Coronary artery (tissue), 2 donors: ENCODE measurements around the gene TMEM115.

Experiments used
- DNase-seq: peaks from one replicate; pipeline ENCODE4 v3.0.0-alpha.2; 2017; ENCODE audit warnings: low spot score
- H3K27ac ChIP-seq, 2 donors: fragments of 200-600 bp; sonication (generic); one replicate each; pipeline ENCODE4 v1.5.1; 2016 to 2019
- H3K4me3 ChIP-seq: fragments of 200-600 bp; sonication (generic); 2 replicates; pipeline ENCODE4 v1.5.1; 2016; ENCODE audit warnings: mild to moderate bottlenecking, moderate library complexity
- CTCF ChIP-seq: fragments of 200-600 bp; sonication (generic); IDR thresholded peaks from one replicate; pipeline ENCODE4 v1.5.1; 2019; ENCODE audit warnings: antibody characterized with exemption

The TMEM115 gene

DNA sequence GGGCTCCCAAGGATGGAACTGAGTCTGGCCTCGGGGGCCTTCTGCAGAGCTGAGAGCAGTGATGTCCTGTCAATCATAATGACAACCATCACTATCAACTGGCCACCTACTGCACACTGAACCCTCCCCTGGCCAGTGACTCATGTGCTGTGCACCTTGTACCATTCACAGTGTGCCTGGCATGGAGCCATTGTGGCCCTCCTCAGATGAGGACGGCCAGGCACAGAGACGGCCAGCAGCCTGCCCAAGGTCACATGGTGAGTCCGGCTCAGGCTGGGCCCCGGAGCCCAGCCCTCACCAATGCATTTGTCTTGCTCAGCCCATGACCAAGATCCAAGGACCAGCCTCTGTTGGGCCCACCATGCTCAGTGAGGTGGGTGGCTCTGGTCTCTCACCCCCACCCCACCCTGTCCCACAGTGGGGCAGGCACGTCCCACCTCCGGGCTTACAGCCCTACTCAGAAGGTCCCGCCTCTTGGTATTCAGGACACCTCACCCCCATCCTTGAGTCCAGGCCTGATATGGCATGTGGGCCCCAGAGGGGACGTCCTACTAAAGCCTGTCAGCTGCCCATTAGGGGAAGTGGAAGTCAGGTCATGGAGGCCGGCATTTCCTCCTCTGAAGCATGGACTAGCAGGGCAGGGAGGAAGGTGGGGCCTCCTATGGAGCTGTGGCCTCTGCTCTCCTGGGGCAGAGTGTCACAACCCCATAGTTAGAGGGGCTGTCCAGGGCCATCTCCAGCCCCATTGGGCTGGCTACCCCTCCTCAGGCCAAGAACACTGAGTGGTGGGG, 35.9 kb upstream of the TMEM115 start:
- H3K27ac ChIP-seq, result no peak overlapping the region
- no peak overlapping the region for H3K4me3 ChIP-seq
- TF ChIP-seq CTCF, result no peak
- DNase-seq, result no peak

DNA sequence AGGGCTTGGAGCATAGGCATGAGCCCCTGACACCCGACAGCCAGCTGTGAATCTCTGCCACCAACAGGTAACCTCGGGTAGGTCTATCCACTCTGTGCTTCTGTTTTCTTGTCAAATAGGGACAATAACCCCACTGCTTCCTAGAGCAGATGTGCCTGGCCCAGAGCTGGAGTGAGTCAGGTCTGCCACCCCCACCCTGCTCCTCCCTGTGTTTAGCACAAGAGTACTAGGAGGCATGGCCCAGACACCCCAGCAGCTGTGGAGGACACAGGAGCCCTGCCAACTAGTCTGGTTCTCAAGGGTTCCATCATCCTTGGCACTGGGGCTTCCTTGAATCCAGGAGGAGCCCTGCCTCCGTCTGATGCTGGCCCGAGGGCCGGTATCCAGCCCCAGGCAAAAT, 33.7 kb upstream of the TMEM115 start:
- DNase-seq, result no peak
- no peak overlapping the region for H3K27ac ChIP-seq
- H3K4me3 ChIP-seq, result no peak overlapping the region
- TF ChIP-seq CTCF, result no peak

DNA sequence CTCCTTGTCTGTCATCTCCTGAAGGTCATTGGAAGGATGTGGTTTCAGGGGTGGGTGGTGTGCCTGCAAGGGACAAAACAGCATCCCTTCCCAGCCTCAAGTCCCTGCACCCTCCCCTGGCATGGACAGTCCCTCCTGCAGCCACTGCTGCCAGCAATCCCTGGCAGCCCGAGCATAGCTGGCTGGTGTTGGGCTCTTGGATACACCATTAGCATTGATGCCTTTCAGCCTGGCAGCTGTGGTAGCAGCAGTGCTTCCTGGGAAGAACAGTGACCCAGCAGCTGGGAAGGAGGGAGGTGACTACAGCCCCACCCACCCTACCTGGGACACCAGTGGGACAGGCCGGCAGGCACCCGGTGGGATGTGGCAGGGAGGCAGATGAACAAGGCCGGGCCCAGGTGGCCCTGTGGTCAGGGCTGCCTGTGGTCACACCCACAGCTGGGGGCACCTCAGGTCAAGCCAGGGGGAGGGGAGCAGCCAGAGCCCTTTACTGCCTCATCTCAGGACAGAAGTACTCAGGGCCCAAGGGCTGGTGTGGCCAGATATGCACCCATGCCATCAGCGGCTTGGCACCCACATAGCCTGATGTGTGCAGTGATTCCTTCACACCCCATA, 32.9 kb upstream of the TMEM115 start:
- no peak for DNase-seq
- TF ChIP-seq CTCF, result no peak
- Histone ChIP-seq H3K27ac (no peak overlapping the region), H3K4me3 (no peak overlapping the region)

GRCh38 chr3:50390508-50391224, 31.3 kb upstream of the TMEM115 start:
- DNase-seq, result no peak
- Histone ChIP-seq H3K27ac (peak overlapping the region in 1 of 2 donors; percentile 42), H3K4me3 (no peak overlapping the region)
- no peak for TF ChIP-seq CTCF

DNA sequence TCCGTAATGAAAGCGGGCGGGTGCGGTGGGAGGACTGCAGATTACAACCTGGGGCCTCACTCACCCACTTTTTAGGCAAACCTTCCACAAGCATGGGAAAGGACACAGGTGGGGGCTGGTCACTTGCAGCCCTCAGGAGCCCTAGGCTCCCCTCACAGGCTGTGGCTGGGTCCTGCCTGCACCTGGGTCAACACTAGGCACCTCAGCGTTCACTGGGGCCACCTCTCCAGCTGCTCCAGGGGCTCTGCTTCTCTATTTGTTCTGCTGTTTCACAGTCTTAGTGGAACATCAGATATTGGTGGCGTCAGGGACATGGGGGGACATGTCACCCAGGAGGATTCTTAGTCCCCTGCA, 30.1 kb upstream of the TMEM115 start:
- Histone ChIP-seq H3K27ac (no peak overlapping the region), H3K4me3 (no peak overlapping the region)
- DNase-seq, result no peak
- TF ChIP-seq CTCF, result no peak

- Histone ChIP-seq H3K27ac (no peak overlapping the region), H3K4me3 (no peak overlapping the region)
- DNase-seq, result no peak
- TF ChIP-seq CTCF, result no peak
These were observed 29.5 kb upstream of the TMEM115 start for GRCh38 chr3:50388720-50389413.
